ENCODE data around the gene SYNPR.

Gene SYNPR

GRCh38 chr3:63580151-63580550 is 302.0 kb downstream of the SYNPR start:
- Histone ChIP-seq H3K27ac (ENCODE audit: low read length) (no peak overlapping the region), H3K4me3 (ENCODE audit: low read length) (no peak overlapping the region), H3K4me2 (ENCODE audit: low read depth, low read length) (no peak overlapping the region), H3K79me2 (ENCODE audit: low read length) (no peaks in the 10 kb centered on the region), H3K27me3 (replicated peaks; ENCODE audit: insufficient read depth, low read length) (no peaks in the 10 kb centered on the region), H3K4me1 (ENCODE audit: low read length) (no peaks in the 10 kb centered on the region), H3K36me3 (replicated peaks; ENCODE audit: insufficient read depth, low read length) (no peaks in the 10 kb centered on the region), H3K9ac (ENCODE audit: low read length) (no peak overlapping the region), H3K9me2 (replicated peaks; ENCODE audit: insufficient read depth, low read length) (no peaks in the 10 kb centered on the region), H3K9me3 (replicated peaks; ENCODE audit: insufficient read depth, low read length) (no peaks in the 10 kb centered on the region), H3F3A (ENCODE audit: insufficient read depth, low read length) (no peaks in the 10 kb centered on the region), H4K20me1 (ENCODE audit: insufficient read depth, low read length) (no peaks in the 10 kb centered on the region), H2AFZ (ENCODE audit: low read length) (no peak overlapping the region)
- no peak for DNase-seq
- TF ChIP-seq EZH2phosphoT487 (IDR thresholded peaks at IDR 0.05; ENCODE audit: low read length) (no peak), CTCF (IDR thresholded peaks at IDR 0.05; ENCODE audit: low read length) (no peak), EZH2 (optimal IDR thresholded peaks at IDR 0.05; ENCODE audit: low read depth, low read length) (no peak)

GRCh38 chr3:63582943-63583500 is 304.9 kb downstream of the SYNPR start:
- no peak for DNase-seq
- H3K9me2 ChIP-seq (replicated peaks; ENCODE audit: insufficient read depth, low read length) = no peaks in the 10 kb centered on the region
- no peaks in the 10 kb centered on the region for H3K9me3 ChIP-seq (replicated peaks; ENCODE audit: insufficient read depth, low read length)
- H3K27ac ChIP-seq (ENCODE audit: low read length) = no peak overlapping the region
- H3K9ac ChIP-seq (ENCODE audit: low read length) = no peak overlapping the region
- H3F3A ChIP-seq (ENCODE audit: insufficient read depth, low read length) = no peaks in the 10 kb centered on the region
- TF ChIP-seq EZH2phosphoT487 (IDR thresholded peaks at IDR 0.05; ENCODE audit: low read length) (no peak), EZH2 (optimal IDR thresholded peaks at IDR 0.05; ENCODE audit: low read depth, low read length) (no peak), CTCF (IDR thresholded peaks at IDR 0.05; ENCODE audit: low read length) (no peak)
- H3K4me3 ChIP-seq (ENCODE audit: low read length) = no peak overlapping the region
- no peak overlapping the region for H2AFZ ChIP-seq (ENCODE audit: low read length)
- no peaks in the 10 kb centered on the region for H3K79me2 ChIP-seq (ENCODE audit: low read length)
- no peaks in the 10 kb centered on the region for H3K4me1 ChIP-seq (ENCODE audit: low read length)
- H4K20me1 ChIP-seq (ENCODE audit: insufficient read depth, low read length) = no peaks in the 10 kb centered on the region
- no peaks in the 10 kb centered on the region for H3K27me3 ChIP-seq (replicated peaks; ENCODE audit: insufficient read depth, low read length)
- no peak overlapping the region for H3K4me2 ChIP-seq (ENCODE audit: low read depth, low read length)
- H3K36me3 ChIP-seq (replicated peaks; ENCODE audit: insufficient read depth, low read length) = no peaks in the 10 kb centered on the region

GRCh38 chr3:63584681-63585080 is 306.6 kb downstream of the SYNPR start:
- Histone ChIP-seq H3K9me3 (replicated peaks; ENCODE audit: insufficient read depth, low read length) (no peaks in the 10 kb centered on the region), H4K20me1 (ENCODE audit: insufficient read depth, low read length) (no peaks in the 10 kb centered on the region), H3F3A (ENCODE audit: insufficient read depth, low read length) (no peaks in the 10 kb centered on the region), H2AFZ (ENCODE audit: low read length) (no peak overlapping the region), H3K4me1 (ENCODE audit: low read length) (no peaks in the 10 kb centered on the region), H3K4me3 (ENCODE audit: low read length) (no peak overlapping the region), H3K9ac (ENCODE audit: low read length) (no peak overlapping the region), H3K79me2 (ENCODE audit: low read length) (no peaks in the 10 kb centered on the region), H3K27me3 (replicated peaks; ENCODE audit: insufficient read depth, low read length) (no peaks in the 10 kb centered on the region), H3K36me3 (replicated peaks; ENCODE audit: insufficient read depth, low read length) (no peaks in the 10 kb centered on the region), H3K4me2 (ENCODE audit: low read depth, low read length) (no peak overlapping the region), H3K9me2 (replicated peaks; ENCODE audit: insufficient read depth, low read length) (no peaks in the 10 kb centered on the region), H3K27ac (ENCODE audit: low read length) (no peak overlapping the region)
- no peak for TF ChIP-seq EZH2 (optimal IDR thresholded peaks at IDR 0.05; ENCODE audit: low read depth, low read length)
- TF ChIP-seq CTCF (IDR thresholded peaks at IDR 0.05; ENCODE audit: low read length) = no peak
- TF ChIP-seq EZH2phosphoT487 (IDR thresholded peaks at IDR 0.05; ENCODE audit: low read length) = no peak
- DNase-seq = no peak

Data from MM.1S (cell line).